CD4-positive, alpha-beta T cell (primary cell): ENCODE measurements around the gene PAX4. TPM values are rescaled to one million over a fixed set of nuclear protein-coding genes. Genes with fewer than 3 reads are reported as not detected.

ENCODE experiments used
- ATAC-seq: fragments of 200-7000 bp; cut with Tn5 transposase; one replicate; pipeline ENCODE4 v1.10.0; 2022; ENCODE audit warnings: mild to moderate bottlenecking; ENCODE audit not compliant: poor library complexity
- CTCF ChIA-PET: fragments of 350-600 bp; sonication (Branson Sonifier 250); formaldehyde crosslinking; loops from one replicate; lab custom pipeline; 2021; ENCODE audit warnings: antibody characterized with exemption, inconsistent platforms; lab: Charles Lee
- POLR2A ChIA-PET: fragments of 350-600 bp; sonication (Branson Sonifier 250); formaldehyde crosslinking; loops from one replicate; lab custom pipeline; 2021; ENCODE audit warnings: antibody characterized with exemption, inconsistent platforms; lab: Charles Lee
- DNase-seq, 14 experiments: peaks; one replicate each; pipeline ENCODE4 v3.0.0-alpha.2; 2013 to 2020; ENCODE audit warnings: mixed read lengths in 2 of 14
- H3K27ac ChIP-seq, 2 donors: one replicate each; pipeline versions ENCODE4 v1.5.1 to v1.7.0; 2013; ENCODE audit warnings: low read length in 2 of 2, low read depth in 1 of 2, mild to moderate bottlenecking in 1 of 2
- H3K27me3 ChIP-seq, 2 experiments: 1 replicate in 1 of 2; 2 replicates in 1 of 2; pipeline versions ENCODE4 v1.6.1 to v1.7.0; 2013; ENCODE audit warnings: low read length in 2 of 2, control low read depth in 1 of 2, mild to moderate bottlenecking in 1 of 2, moderate library complexity in 1 of 2; ENCODE audit not compliant: insufficient read depth in 2 of 2, control insufficient read depth in 1 of 2
- H3K36me3 ChIP-seq: one replicate; pipeline ENCODE4 v1.6.1; 2013; ENCODE audit warnings: low read length, control low read depth; ENCODE audit not compliant: insufficient read depth
- H3K4me1 ChIP-seq: one replicate; pipeline ENCODE4 v1.6.1; 2013; ENCODE audit warnings: low read length, control low read depth; ENCODE audit not compliant: insufficient read depth
- H3K4me3 ChIP-seq: one replicate; pipeline ENCODE4 v1.5.1; 2013; ENCODE audit warnings: mild to moderate bottlenecking, low read length, moderate library complexity
- H3K9me3 ChIP-seq, 2 experiments: 1 replicate in 1 of 2; 2 replicates in 1 of 2; pipeline versions ENCODE4 v1.6.1 to v1.7.0; 2013; ENCODE audit warnings: low read length in 2 of 2, mild to moderate bottlenecking in 2 of 2, control low read depth in 1 of 2, moderate library complexity in 1 of 2; ENCODE audit not compliant: control insufficient read depth in 1 of 2, insufficient read depth in 1 of 2
- H3K27ac Mint-ChIP-seq: one replicate; pipeline ENCODE4 v1.8.0; 2020; ENCODE audit warnings: mixed read lengths
- H3K27me3 Mint-ChIP-seq: one replicate; pipeline ENCODE4 v1.8.0; 2021; ENCODE audit warnings: mixed read lengths
- H3K36me3 Mint-ChIP-seq: one replicate; pipeline ENCODE4 v1.8.0; 2021; ENCODE audit warnings: low read depth, mixed read lengths
- H3K4me1 Mint-ChIP-seq: one replicate; pipeline ENCODE4 v1.8.0; 2021; ENCODE audit warnings: low read depth, mixed read lengths
- H3K4me3 Mint-ChIP-seq: one replicate; pipeline ENCODE4 v1.8.0; 2020; ENCODE audit warnings: mild to moderate bottlenecking, mixed read lengths
- H3K9me3 Mint-ChIP-seq: one replicate; pipeline ENCODE4 v1.8.0; 2020; ENCODE audit warnings: mixed read lengths
- intact Hi-C, 2 experiments: fragments of 100-400 bp; cut with DNase I in 1 of 2; cut with micrococcal nuclease in 1 of 2; formaldehyde crosslinking; loops; one replicate each; pipeline versions ENCODE4 v1.15.1 to v1.9.0; 2023 to 2025; cut with DNase I, micrococcal nuclease
- total RNA-seq, 174 experiments: library from RNA in 2 of 174; stranded (reverse) in 2 of 174; gene quantifications; one replicate each; pipeline ENCODE4 v1.2.3 and lab custom pipeline; 2021 to 2026
- TF ChIP-seq, protein P1 (sequence below): fragments of 200-600 bp; IDR thresholded peaks from one replicate; pipeline ENCODE4 v1.8.0; 2022; ENCODE audit warnings: antibody characterized with exemption, mild to moderate bottlenecking

The PAX4 gene
- total RNA-seq, 2 experiments from 2014 or later, result not detected

DNA sequence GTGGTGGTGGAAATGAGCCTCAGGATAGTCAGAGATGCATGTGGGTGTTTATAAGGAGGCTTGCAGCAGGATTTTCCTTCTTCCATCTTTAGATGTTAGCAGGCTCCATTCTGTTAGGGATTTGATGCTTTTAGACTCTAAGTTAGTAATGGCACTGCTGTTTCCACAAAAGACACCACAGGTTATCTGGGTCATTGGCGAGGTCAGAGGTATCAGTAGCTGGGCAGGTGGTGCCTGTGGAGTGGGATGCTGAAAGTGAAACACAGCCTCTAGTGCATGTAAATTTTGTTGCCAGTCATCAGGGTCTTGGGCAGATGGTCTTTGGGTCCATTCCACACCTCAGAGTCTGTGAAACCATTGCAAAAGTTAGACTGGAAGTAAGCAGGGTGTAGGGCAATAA is 833 bp upstream of the PAX4 start:
- peaks cover 76% of the 10 kb centered on the region for H3K27me3 Mint-ChIP-seq
- H3K4me1 ChIP-seq, result peaks cover 3% of the 10 kb centered on the region
- H3K27ac Mint-ChIP-seq, result no peak overlapping the region
- no peak overlapping the region for H3K4me3 ChIP-seq
- ATAC-seq (no peak), DNase-seq (no peak)
- ChIA-PET POLR2A (no interaction called here), CTCF (no interaction called here)
- H3K36me3 Mint-ChIP-seq, result no peaks in the 10 kb centered on the region
- H3K4me1 Mint-ChIP-seq, result no peaks in the 10 kb centered on the region
- peaks cover 23 to 32% of the 10 kb centered on the region in 2 experiments for H3K27me3 ChIP-seq
- H3K9me3 Mint-ChIP-seq, result no peaks in the 10 kb centered on the region
- no peak overlapping the region for H3K4me3 Mint-ChIP-seq
- TF ChIP-seq, protein P1, sequence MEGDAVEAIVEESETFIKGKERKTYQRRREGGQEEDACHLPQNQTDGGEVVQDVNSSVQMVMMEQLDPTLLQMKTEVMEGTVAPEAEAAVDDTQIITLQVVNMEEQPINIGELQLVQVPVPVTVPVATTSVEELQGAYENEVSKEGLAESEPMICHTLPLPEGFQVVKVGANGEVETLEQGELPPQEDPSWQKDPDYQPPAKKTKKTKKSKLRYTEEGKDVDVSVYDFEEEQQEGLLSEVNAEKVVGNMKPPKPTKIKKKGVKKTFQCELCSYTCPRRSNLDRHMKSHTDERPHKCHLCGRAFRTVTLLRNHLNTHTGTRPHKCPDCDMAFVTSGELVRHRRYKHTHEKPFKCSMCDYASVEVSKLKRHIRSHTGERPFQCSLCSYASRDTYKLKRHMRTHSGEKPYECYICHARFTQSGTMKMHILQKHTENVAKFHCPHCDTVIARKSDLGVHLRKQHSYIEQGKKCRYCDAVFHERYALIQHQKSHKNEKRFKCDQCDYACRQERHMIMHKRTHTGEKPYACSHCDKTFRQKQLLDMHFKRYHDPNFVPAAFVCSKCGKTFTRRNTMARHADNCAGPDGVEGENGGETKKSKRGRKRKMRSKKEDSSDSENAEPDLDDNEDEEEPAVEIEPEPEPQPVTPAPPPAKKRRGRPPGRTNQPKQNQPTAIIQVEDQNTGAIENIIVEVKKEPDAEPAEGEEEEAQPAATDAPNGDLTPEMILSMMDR, result no peak
- no peaks in the 10 kb centered on the region for H3K36me3 ChIP-seq
- intact Hi-C loops, result no loop called here
- H3K9me3 ChIP-seq, result no peaks in the 10 kb centered on the region
- H3K27ac ChIP-seq, result no peak overlapping the region

DNA sequence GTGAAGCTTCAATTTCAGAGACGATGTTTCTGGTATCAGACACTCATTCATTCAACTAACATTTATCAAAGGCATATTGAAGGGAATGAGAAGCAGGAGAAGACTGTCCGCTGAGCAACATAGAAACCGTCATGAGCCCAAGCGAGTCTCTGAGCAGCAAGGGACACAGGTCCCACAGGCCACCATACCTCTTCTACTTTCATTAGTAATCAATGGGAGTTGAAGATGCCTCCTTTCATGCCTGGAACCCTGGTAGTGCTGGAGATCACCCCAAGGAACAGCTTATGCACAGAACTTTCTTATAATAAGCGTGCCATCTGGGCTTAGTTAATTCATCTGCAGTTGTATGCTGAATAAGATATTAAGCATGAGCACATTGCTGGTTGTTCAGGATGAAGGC is 1.2 kb downstream of the PAX4 start:
- H3K27ac ChIP-seq, result no peak overlapping the region
- intact Hi-C loops, result no loop called here
- Mint-ChIP-seq H3K27ac (no peak overlapping the region), H3K9me3 (no peaks in the 10 kb centered on the region), H3K4me3 (no peak overlapping the region), H3K4me1 (no peaks in the 10 kb centered on the region), H3K36me3 (no peaks in the 10 kb centered on the region), H3K27me3 (peaks cover 79% of the 10 kb centered on the region)
- POLR2A ChIA-PET, result no interaction called here
- no peaks in the 10 kb centered on the region for H3K9me3 ChIP-seq
- TF ChIP-seq, protein P1, result no peak
- CTCF ChIA-PET, result no interaction called here
- H3K4me1 ChIP-seq, result peaks cover 3% of the 10 kb centered on the region
- H3K36me3 ChIP-seq, result no peaks in the 10 kb centered on the region
- DNase-seq (no peak), ATAC-seq (no peak)
- no peak overlapping the region for H3K4me3 ChIP-seq
- H3K27me3 ChIP-seq, result peaks cover 23 to 29% of the 10 kb centered on the region in 2 experiments

DNA sequence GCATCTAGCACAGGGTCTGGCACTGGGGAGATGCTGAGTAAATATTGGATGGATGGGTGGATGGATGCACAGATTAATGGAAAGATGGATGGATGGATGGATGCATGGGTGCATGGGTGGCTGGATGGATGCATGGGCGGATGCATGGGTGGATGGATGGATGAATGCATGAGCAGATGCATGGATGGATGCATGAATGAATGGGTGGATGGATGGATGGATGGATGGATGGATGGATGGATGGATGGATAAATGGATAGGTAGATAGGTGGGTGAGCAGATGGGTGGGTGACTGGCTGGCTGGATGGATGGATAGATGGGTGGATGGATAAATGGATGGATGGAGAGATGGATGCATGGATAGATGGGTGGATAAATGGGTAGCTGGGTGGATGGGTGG is 5.7 kb downstream of the PAX4 start:
- intact Hi-C loops, result no loop called here
- no peak for DNase-seq
- TF ChIP-seq, protein P1, result no peak
- Mint-ChIP-seq H3K27ac (no peak overlapping the region), H3K9me3 (no peaks in the 10 kb centered on the region), H3K4me3 (no peak overlapping the region), H3K27me3 (peaks cover 48% of the 10 kb centered on the region), H3K36me3 (no peaks in the 10 kb centered on the region), H3K4me1 (no peaks in the 10 kb centered on the region)
- Histone ChIP-seq H3K4me3 (no peak overlapping the region), H3K27me3 (peaks cover 7 to 17% of the 10 kb centered on the region in 2 experiments), H3K4me1 (no peaks in the 10 kb centered on the region), H3K27ac (no peak overlapping the region), H3K36me3 (no peaks in the 10 kb centered on the region), H3K9me3 (peaks cover 0 to 20% of the 10 kb centered on the region in 2 experiments)
- ChIA-PET POLR2A (no interaction called here), CTCF (no interaction called here)
- ATAC-seq, result no peak
